ENCODE data around the gene FDCSP.
"Not testable (repeated sequence)": the region's sequence is repeated elsewhere in the genome, so short reads cannot be mapped to it uniquely, and the experiment has no call there.

Gene FDCSP

GRCh38 chr4:70239131-70239883 lies 13.4 kb downstream of the FDCSP start:
- no peak for DNase-seq (ENCODE audit: low read depth in 2 of 2)

- no peak for DNase-seq (ENCODE audit: low read depth in 2 of 2)
Measured at GRCh38 chr4:70239884-70240591, 14.1 kb downstream of the FDCSP start.

GRCh38 chr4:70242297-70242696 lies 16.4 kb downstream of the FDCSP start, which contains the start of gene CSN3:
TSS of gene CSN3 (plus strand) at chr4:70242597. CDS start at chr4:70244820, 2,223 bp downstream.
- DNase-seq (ENCODE audit: low read depth in 2 of 2), result not testable (repeated sequence)

GRCh38 chr4:70243091-70243490 lies 17.2 kb downstream of the FDCSP start:
- DNase-seq (ENCODE audit: low read depth in 2 of 2), result no peak

GRCh38 chr4:70251250-70251944 lies 25.5 kb downstream of the FDCSP start:
- DNase-seq (ENCODE audit: low read depth in 2 of 2), result no peak

GRCh38 chr4:70251945-70252277 lies 26.0 kb downstream of the FDCSP start:
- no peak for DNase-seq (ENCODE audit: low read depth in 2 of 2)

- no peak for DNase-seq (ENCODE audit: low read depth in 2 of 2)
Measured at GRCh38 chr4:70269674-70270073, 43.8 kb downstream of the FDCSP start.

GRCh38 chr4:70277121-70277520 lies 51.2 kb downstream of the FDCSP start:
- DNase-seq (ENCODE audit: low read depth in 2 of 2), result no peak

- DNase-seq (ENCODE audit: low read depth in 2 of 2), result no peak
Measured at GRCh38 chr4:70280567-70280966, 54.6 kb downstream of the FDCSP start.
